GM18868 (cell line): Measurements from ENCODE around the gene MYOF.
"Not testable (repeated sequence)": the region's sequence is repeated elsewhere in the genome, so short reads cannot be mapped to it uniquely, and the experiment has no call there.

ENCODE experiments used
- ATAC-seq: cut with Tn5 transposase; IDR thresholded peaks from one replicate; pipeline ENCODE4 v1.9.1; 2021; ENCODE audit warnings: mild to moderate bottlenecking, moderate library complexity; ENCODE audit not compliant: unreplicated experiment

Gene MYOF

DNA sequence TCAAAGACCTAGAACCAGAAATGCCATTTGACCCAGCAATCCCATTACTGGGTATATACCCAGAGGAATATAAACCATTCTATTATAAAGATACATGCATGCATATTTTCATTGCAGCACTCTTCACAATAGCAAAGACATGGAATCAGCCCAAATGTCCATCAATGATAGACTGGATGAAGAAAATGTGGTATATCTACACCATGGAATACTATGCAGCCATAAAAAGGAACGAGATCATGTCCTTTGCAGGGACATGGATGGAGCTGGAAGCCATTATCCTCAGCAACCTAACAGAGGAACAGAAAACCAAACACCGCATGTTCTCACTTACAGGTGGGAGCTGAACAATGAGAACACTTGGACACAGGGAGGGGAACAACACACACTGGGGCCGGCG, 123.7 kb downstream of the MYOF start:
- ATAC-seq = not testable (repeated sequence)

DNA sequence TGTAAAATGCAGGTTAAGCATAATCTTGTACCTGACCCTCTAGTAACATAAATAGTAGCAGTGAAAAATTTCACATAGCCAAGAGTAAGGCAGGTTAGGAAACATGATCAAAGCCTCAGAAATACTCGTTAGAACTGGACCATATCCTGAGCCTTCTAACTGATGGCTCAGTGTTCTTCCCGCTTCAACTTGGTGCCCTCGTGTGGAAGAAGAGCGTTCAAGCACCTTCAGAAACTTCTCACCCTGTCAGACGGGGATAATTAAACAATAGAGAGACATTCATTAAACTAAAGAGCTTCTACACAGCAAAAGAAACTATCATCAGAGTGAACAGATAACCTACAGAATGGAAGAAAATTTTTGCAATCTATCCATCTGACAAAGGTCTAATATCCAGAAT, 124.5 kb downstream of the MYOF start:
- ATAC-seq = no peak

DNA sequence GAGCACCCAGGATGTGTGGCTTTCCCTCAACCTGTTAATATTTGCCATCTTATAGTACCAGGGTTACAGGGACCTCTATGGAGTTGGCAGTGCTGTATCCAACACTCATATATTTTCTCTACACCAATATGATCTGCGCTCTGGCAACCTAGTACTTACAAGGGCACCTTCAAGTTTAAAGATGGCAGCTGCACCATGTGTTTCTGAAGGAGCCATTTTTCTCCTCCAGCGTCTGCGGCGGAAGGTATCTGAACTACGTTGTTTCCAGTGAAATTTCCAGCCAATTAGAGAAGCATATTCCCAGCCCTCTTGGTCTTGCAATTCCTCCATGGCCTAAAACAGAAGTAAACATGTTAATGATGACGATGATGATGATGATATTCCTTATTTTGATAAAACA, 125.6 kb downstream of the MYOF start:
- ATAC-seq = no peak

DNA sequence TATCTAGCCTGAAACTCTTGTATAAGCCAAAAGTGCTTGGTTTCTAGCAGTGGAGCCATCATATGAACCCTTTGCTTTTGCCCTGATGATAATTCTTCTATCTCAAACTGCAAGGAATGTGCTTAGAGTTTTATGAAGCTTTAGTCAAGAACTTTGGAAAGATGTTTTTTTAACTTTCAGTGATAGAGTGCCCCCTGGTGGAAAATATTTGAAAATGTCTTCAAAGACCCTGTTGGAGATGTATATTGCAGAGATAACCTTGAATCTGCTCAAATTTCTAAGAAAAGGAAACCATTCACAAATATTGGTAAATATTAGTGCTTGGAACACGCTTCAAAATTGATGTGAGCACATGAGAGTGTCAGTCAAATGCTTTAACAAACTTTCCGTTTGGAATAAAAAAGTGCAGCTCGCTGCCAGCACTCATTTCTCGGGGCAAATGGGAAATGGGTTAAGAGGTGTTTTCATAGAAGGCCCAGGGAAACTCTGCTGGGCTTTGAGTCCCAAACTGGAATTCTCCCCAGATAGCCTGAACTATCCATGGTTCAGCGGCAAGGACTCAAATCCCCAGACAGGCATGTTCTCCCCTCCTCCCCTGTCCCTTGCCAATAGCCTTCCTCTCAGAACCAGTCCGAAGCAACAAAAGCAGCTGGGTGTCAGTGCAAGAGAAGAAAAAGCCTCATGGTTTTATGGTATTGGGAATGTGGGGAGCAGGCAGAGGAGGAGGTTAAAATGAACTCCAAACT, 129.3 kb downstream of the MYOF start:
- no peak for ATAC-seq

- ATAC-seq = no peak
Observed at GRCh38 chr10:93346694-93347093, 135.4 kb downstream of the MYOF start.

- ATAC-seq = no peak
Observed at GRCh38 chr10:93346108-93346507, 136.0 kb downstream of the MYOF start.

DNA sequence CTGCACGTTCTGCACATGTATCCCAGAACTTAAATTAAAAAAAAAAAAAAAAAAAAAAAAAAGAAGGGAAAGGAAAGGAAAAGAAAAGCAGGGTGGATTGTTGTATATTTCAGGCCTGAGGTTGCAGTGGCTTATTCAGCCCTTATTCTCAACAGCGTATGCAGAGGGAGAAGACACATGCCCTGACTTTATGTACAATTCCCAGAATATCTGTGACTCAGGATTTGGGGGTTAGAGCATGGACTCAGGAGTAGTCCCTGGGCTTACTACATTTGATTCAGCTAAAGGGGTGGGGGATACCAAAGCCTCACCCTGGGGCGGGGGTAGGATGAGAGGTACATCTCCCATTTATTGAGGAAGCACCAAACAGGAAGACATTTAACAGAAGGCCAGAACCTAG, 137.4 kb downstream of the MYOF start:
- ATAC-seq = no peak

- no peak for ATAC-seq
Observed at GRCh38 chr10:93342921-93343320, 139.2 kb downstream of the MYOF start.

DNA sequence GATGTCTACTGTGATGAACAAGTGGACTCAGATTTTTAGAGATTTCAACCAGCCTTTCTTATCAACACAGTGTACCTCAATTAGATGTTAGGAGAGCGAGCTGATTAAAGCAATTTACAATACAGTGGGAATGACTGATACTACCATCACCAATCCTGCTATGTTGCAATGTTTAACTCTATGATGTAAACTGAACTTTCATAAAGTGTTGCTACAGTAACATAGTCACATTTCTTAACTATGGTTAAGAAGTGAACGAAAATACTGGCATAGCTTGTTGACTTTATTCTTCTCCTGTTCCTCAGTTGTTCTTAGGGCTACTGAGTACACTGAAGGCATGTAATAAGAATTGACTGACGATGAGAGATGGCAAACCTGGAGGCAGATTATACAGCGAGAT, 139.8 kb downstream of the MYOF start:
- no peak for ATAC-seq

- ATAC-seq = peak; percentile 83
Observed at GRCh38 chr10:93337309-93337721, 144.8 kb downstream of the MYOF start.

- ATAC-seq = no peak
Observed at GRCh38 chr10:93336678-93337077, 145.5 kb downstream of the MYOF start.

DNA sequence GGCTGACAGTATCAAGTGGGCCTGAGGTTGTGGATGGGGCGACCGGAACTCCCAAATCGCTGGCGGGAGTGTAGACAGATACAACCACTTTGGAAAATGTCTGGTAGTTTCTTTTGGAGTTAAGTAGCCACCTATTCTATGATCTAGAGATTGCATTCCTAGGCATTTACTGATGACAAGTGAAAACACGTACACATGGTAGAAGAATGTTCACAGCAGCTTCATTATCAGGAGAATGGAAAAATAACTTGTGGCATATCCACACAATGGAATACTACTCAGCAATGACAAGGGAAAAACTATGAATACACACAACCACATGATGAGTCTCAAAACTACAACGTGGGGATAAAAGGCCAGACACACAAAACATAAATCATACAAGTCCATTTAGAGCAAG, 146.0 kb downstream of the MYOF start:
- no peak for ATAC-seq

DNA sequence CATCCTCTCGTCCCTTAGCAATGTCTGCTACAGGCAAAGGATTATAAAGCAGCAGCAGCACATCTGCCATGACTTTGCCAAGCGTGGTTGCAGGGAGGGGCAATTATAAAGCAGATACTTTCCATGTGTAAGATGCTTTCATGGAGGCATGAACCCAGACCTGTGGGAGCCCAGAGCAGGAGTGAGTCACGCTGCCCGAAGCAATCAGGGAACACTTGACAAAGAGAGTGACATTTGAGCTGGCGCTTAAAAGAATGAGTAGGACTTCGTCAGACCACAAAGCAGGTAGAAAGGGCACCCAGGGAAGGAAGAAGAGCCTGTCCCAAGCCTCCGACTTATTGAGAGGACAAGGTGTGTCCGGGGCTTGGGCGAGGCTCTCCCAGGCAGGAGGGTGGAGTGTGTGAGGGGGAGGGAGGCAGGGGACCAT, 147.2 kb downstream of the MYOF start:
- no peak for ATAC-seq

- ATAC-seq = no peak
Observed at GRCh38 chr10:93334181-93334580, 148.0 kb downstream of the MYOF start.

DNA sequence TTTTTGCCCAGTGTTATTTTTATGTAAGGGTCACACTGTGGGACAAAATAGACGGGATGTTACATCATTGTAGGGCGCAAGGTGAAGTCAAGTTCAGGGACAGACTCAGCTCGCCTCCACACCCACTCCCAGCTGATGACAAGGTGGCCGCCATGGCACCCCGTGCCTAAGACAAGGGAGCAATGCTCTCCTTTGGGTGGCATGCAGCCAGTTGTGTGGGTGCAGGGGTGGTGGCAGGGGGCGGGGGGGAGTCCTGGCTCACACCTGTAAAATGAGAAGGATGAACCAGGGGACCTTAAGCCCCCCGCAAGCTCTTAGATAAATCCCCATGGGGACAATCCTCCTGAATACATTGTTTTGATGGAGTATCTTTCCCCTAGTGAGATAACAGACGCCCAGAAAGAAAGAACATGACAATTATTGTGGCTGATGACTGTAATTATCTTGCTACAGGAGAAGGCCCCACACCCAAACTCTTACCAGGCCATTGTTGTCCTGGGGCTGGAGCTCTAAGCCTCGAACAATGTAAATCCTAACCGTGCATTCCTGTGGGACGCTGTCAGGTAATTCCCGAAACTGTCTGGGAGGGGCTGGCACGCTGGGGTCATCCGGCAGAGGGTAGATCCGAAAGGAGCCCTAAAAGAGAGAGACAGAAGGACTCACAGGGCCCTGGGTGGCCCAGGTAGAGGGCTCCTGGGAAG, 148.7 kb downstream of the MYOF start:
- no peak for ATAC-seq

DNA sequence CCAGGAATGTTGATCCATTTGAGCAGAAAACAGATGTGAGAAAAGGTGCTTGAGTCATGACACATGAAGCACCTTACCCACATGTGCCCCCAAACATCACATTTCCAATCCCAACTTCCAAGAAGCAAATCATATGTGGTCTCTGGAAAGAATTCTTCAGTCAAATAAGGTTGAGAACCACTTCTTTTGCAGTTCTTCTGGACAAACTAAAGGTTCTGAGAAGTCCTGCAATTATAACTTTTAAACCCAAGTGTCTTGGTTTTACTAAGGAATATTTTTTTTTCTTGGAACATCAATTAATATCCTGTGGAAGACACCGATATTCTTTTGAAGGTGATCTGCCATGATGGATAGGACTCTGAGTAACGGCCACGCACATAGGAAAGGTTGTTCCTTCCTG, 151.3 kb downstream of the MYOF start:
- no peak for ATAC-seq

- no peak for ATAC-seq
Observed at GRCh38 chr10:93319896-93320295, 162.2 kb downstream of the MYOF start.

GRCh38 chr10:93319096-93319495, 163.0 kb downstream of the MYOF start:
- ATAC-seq = peak; percentile 47

DNA sequence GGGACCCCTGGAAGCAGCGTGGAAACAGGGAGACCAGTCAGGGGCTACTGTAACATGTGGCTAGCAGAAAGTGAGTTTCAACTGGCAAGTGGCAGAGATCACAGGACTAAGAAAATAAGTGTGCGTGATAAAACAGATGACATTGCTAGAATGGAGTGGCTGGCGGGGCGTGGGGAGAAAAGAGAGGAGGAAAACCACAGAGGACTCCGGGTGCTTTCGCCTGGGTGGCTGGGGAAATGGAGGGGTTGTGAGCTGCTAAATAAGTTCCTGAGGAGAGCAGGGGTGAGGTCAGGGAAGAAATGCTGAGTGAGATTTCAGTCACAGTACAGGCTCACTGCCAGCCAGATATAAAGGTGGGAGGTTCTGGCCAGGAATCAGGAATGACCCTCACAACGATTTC, 166.9 kb downstream of the MYOF start:
- ATAC-seq = no peak

DNA sequence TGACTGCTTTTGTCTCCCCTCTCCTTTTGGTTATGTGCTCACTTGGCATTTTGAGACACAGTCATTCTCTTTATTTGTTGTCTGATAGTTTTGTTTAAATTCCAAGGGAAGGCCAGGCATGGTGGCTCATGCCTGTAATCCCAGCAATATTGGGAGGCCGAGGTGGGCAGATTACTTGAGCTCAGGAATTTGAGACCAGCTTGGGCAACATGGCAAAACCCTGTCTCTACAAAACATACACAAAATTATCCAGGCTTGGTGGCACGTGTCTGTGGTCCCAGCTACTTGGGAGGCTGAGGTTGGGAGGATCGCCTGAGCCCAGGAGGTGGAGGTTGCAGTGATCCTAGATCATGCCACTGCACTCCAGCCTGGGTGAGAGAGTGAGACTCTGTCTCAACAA, 167.5 kb downstream of the MYOF start:
- not testable (repeated sequence) for ATAC-seq

DNA sequence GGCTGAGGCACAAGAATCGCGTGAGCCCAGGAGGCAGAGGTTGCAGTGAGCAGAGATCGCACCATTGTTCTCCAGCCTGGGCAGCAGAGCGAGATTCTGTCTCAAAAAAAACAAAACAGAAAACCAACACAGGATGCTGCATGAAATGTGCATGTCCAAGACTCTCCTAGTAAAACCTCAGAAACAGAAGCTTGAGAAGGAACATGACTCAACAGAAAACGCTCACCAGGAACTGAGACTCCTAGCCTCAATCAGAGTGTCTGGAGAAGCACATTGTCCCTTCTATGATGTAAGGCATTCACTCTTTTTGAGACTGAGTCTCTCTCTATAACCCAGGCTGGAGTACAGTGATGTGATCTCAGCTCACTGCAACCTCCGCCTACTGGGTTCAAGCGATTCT, 168.3 kb downstream of the MYOF start:
- peak; percentile 72 for ATAC-seq

- no peak for ATAC-seq
Observed at GRCh38 chr10:93309062-93309461, 173.1 kb downstream of the MYOF start.

- no peak for ATAC-seq
Observed at GRCh38 chr10:93305122-93305521, 177.0 kb downstream of the MYOF start.
